GDM1 (cell line): ENCODE results near the gene PARD3B.
A peak's percentile ranks its signal among the peaks of the same experiment; 100 is the strongest.

Experiments used
- DNase-seq: peaks from one replicate; lab custom pipeline; 2025; lab: John Stamatoyannopoulos, UW

The PARD3B gene

DNA sequence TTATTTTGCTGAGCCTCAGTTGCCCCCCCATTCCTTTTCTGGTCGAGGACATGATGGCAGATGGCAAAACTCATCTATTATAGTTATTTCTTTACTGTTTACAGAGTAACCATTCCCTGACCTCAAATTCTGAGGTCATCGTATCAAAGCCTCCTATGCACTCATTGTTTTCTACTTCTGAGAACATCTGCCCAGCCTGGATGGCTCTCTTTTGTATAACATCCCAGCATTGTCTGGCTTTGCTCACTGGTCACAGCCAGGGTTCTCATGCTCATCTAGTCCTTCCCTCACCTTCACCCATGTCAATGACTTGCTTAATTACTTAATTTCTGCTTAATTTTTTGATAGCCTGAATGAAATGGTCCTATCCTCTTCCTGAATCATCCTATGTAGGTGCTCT, 472.1 kb downstream of the PARD3B start:
- no peak for DNase-seq

- no peak for DNase-seq
Measured at GRCh38 chr2:205017912-205018311, 472.6 kb downstream of the PARD3B start.

- DNase-seq: no peak
Measured at GRCh38 chr2:205020673-205021072, 475.4 kb downstream of the PARD3B start.

DNA sequence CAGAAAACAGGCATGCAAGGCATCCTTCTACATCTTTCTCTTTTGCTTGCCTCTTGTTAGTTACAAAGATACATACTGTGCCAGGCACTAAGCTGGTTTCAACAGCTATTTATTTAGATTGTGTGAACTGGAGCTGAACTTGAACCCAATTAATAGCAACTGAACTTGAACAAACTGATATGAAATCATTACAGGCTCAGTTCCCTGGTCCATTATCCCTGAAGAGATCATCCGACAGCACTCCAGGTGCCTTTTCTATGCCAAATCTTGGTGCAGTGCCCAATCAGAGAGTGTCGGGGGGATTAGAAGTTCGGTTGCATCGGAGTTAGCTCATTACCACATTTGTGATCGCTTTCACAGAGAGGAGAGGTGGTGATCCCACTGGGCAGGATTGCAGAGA, 477.6 kb downstream of the PARD3B start:
- no peak for DNase-seq

GRCh38 chr2:205024822-205025518, 479.7 kb downstream of the PARD3B start:
- peak; percentile 2 for DNase-seq

DNA sequence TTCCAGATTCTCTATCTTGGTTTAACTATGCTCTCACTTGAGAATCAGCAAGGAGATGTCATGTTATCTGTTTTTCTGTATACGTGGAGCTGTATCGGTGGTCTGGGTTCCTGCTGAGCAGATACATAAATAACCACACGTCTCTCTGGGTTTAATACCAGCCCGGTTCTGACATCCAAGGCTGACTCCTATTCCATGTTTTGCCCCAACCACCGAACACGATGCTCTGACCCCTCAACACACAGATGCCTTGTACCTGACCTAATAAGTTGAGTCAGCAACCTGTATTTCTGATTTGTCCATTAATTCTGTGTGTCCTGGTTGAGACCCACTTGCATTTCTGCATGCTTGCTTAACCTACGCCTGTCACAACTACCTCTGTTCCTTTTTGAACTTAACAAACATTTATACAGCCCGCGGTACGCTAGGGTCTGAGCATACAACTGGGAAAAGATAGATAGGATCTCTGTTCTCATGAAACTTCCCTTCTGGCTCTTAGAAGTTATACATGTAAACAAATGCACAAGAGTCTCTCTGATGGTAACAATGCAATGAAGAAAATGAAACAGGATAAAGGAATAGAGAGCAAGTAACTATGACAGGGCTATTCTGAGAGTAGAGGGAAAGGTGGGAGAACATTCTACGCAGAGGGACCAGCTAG, 480.4 kb downstream of the PARD3B start:
- no peak for DNase-seq

DNA sequence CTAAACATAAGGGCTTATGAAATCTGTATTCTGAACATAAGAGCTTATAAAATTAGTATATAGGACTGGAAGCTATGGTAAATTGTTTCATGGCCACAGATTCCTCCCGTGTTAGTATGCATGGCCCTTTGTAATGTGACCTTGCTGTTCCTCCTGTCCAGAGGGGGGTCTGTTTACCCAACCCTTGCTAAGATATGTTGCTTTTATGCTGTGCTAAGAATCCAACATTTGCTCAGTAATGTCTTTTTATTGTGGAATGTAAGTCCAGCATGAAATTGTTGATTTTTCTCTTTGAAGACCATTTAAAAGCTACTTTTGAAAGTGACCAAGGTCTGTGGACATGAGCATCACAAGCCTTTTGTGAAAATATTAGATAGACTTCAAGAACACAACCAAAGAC, 485.4 kb downstream of the PARD3B start:
- DNase-seq: no peak

DNA sequence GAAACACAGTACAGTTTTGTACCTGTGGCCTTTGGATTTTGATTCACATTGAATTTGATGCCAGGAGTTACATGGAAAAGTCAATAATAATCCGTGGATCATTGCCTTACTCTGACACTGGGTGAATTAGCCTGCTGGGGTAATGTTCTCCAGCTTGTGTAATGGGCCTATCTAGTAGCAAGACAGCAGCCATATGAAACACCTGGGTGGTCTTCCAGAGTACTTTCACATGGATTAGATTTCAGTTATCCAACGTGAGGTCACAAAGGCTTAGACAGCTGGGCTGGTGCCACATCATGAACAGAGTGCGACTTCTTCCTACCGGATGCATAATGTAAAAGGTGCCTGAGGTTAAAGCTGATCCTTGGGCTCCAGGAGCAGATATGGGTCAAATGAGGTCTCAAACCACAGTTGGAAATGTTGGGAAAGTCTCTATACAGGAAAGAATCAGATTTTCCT, 486.8 kb downstream of the PARD3B start:
- DNase-seq: no peak

- DNase-seq: no peak
Measured at GRCh38 chr2:205033431-205033830, 488.2 kb downstream of the PARD3B start.

DNA sequence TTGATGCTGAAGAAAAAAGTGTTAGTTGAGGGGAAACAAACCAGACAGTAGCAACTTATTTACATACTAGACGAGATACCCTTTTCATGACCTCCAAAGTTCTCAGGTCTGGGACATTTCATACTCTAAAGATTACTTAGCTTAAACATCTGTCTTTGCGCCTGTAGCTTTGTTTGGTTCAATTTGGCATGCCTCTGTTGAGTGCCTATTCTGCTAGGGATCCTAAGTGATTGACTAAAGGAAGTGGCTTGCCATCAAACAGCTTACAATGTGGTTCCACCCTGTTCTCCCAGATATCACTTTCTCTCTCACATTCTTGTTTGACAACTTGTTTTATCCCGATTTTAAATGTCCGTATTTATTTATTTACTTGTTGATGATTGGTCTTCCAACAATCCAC, 488.8 kb downstream of the PARD3B start:
- DNase-seq: no peak

DNA sequence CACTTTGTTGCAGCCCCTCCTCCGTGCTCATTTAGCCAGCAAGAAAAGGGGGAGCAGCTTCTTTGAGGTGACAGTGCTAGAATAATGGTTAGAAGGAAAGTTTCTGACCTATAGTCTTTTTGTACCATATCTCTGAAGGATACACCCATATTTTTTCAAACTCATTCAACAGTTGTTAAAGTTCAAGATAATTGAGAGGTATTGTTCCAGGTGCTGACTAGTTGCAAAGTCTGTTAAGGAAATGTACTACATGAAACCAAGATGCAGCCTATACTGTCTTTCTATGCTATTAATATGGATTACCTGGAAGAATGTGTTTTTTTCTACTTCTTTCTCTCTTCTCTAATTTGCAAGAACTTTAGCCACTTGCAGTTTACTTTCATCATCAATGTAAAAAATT, 495.0 kb downstream of the PARD3B start:
- no peak for DNase-seq

- no peak for DNase-seq
Measured at GRCh38 chr2:205041472-205042130, 496.3 kb downstream of the PARD3B start.

GRCh38 chr2:205043285-205043684, 498.0 kb downstream of the PARD3B start:
- no peak for DNase-seq

GRCh38 chr2:205045706-205046105, 500.4 kb downstream of the PARD3B start:
- no peak for DNase-seq

DNA sequence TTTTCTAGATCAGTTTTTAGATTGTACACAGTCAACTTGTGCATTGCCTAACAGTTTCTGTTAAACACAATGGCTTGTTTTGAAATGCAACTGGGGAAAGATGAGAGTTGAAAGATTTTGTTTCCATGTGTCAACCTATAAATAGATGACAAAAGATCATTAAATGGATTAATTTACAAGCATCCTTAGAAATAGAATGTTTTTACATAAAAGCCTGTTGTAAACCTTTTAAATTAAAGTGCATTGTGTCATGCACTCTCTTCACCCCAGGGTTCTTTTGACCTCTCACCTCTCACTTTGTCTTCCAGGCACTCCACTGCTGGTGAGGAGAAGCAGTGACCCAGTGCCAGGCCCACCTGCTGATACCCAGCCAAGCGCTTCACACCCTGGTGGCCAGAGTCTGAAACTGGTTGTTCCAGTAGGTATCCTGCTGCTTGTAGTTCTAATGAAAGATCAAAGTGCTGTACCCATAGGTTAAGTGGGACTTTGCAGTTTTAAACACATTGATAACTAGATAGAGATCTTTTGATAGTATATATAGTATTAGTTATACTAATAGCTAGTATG, 502.1 kb downstream of the PARD3B start:
- no peak for DNase-seq

GRCh38 chr2:205051417-205051816, 506.1 kb downstream of the PARD3B start:
- DNase-seq: no peak

- no peak for DNase-seq
Measured at GRCh38 chr2:205052781-205053180, 507.5 kb downstream of the PARD3B start.

DNA sequence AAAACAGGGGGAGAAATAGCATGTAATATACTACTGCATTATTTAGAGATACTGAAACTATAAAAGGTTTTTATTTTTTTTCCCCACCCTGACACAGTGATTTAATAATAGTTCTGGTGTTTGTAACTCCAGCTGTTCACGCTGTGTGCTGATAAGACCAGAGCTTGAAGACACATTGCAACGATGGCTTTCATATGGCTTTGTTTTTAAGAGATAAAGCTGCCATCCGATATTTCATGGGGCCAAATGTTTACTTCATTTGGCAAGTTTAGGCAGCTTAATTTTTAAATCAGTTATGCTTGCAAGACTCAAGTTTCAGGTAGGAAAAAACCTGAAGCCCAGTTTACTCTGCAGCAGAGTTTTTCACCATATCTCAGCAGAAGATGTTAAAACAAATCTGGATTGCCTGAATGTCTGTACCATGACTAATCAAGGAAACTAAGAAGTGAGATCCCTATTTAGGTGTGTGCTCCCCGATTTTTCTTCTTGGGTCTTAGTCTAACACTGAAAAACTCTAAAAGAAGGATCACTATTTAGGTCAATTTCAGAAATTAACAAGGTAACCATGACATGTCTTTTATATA, 508.6 kb downstream of the PARD3B start:
- DNase-seq: no peak

- DNase-seq: no peak
Measured at GRCh38 chr2:205054789-205055188, 509.5 kb downstream of the PARD3B start.

DNA sequence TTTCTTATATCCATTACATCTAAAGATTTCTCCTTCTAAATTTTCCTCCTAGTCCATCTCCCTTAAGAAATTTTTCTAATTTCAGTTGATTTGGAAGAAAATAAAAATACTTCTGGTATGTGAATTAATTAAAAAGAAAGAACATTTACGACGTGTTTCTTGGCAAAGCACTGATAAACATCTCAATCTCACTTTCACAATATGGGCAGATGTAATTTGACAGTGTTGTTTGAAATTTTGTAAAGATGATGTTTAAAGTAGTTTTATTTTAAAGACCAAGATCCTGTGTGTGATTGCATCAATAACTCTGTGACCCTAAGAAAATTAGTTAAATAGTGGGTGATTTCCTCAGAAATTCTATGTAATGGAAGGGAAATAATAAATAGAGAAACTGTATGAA, 510.0 kb downstream of the PARD3B start:
- no peak for DNase-seq

DNA sequence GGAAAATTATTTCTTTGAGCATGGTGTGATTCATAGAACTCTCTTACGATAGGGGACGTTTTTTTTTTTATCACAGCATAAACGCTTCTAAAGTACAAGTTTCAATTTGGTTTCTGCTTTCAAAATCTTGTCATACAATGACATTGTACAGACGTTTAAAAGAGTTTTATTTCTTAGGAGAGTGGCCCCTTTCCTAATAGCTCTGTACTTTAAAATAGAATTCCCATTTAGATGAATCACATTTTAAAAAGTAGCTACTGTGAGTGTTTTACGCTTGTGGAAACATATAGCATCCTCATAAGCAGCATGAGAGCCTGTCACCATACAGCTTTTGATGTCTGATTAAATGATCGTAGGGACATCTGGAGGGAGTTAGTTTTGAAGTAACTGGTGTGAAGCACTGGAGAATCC, 510.9 kb downstream of the PARD3B start:
- DNase-seq: no peak

DNA sequence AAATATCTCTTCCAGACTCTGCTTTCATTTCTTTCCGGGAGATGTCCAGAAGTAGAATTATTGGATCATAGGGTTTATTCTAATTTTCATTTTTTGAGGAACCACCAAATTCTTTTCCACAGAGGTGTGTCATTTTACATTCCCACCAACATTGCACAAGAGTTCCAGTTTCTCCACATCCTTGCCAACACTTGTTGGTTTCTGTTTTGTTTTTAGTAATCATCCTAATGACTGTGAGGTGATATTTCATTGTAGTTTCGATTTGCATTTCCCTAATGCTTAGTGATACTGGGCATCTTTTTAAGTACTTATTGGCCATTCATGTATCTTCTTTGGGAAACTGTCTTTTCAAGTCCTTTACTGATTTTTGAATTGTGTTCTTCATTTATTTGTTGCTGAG, 513.1 kb downstream of the PARD3B start:
- no peak for DNase-seq

GRCh38 chr2:205060269-205060668, 515.0 kb downstream of the PARD3B start:
- no peak for DNase-seq
